Brain microvascular endothelial cell (primary cell): ENCODE results near the gene DNAI7.

Experiments
- DNase-seq: peaks from one replicate; pipeline ENCODE4 v3.0.0-alpha.2; 2020
- H3K27ac ChIP-seq: fragments of 250-450 bp; sonication (Bioruptor Pico); 2 replicates; pipeline ENCODE4 v1.5.1; 2020; ENCODE audit warnings: mild to moderate bottlenecking, moderate library complexity
- H3K27me3 ChIP-seq: fragments of 250-450 bp; sonication (Bioruptor Pico); replicated peaks from 2 replicates; pipeline ENCODE4 v1.5.1; 2020; ENCODE audit warnings: mild to moderate bottlenecking
- H3K36me3 ChIP-seq: fragments of 250-450 bp; sonication (Bioruptor Pico); replicated peaks from 2 replicates; pipeline ENCODE4 v1.5.1; 2020; ENCODE audit warnings: mild to moderate bottlenecking
- H3K4me3 ChIP-seq: 2 replicates; pipeline ENCODE4 v1.5.1; 2011; ENCODE audit warnings: low read depth, mild to moderate bottlenecking, control low read depth, low read length, moderate library complexity
- CTCF ChIP-seq: IDR thresholded peaks from 2 replicates; pipeline ENCODE4 v1.5.1; 2011; ENCODE audit warnings: low read depth, mild to moderate bottlenecking, moderate library complexity, low read length, control low read depth, inconsistent platforms; ENCODE audit errors: missing control alignments
- in situ Hi-C: cut with HindIII; loops from 2 replicates; pipeline ENCODE4 v1.10.0; 2017; ENCODE audit warnings: low sequenced_read_pairs, low pct_ligation_motif_present

Gene DNAI7

GRCh38 chr12:25135531-25136154 is 59.3 kb downstream of the DNAI7 start:
- H3K27me3 ChIP-seq, result no peaks in the 10 kb centered on the region
- TF ChIP-seq CTCF, result no peak
- H3K27ac ChIP-seq, result no peak overlapping the region
- no peak for DNase-seq
- in situ Hi-C loops, result loop anchor here (25.0 kb wide), 1 partner anchor 148 kb away; no protein-coding TSS in a partner anchor
- no peaks in the 10 kb centered on the region for H3K36me3 ChIP-seq
- H3K4me3 ChIP-seq, result no peak overlapping the region

- in situ Hi-C loops, result loop anchor here (25.0 kb wide), 1 partner anchor 144 kb away; no protein-coding TSS in a partner anchor
- Histone ChIP-seq H3K4me3 (no peak overlapping the region), H3K27me3 (no peaks in the 10 kb centered on the region), H3K27ac (no peak overlapping the region), H3K36me3 (no peaks in the 10 kb centered on the region)
- no peak for TF ChIP-seq CTCF
- no peak for DNase-seq
Measured at GRCh38 chr12:25131270-25131669, 63.7 kb downstream of the DNAI7 start.

- Histone ChIP-seq H3K27me3 (no peaks in the 10 kb centered on the region), H3K27ac (no peak overlapping the region), H3K4me3 (no peak overlapping the region), H3K36me3 (no peaks in the 10 kb centered on the region)
- peak; percentile 27 for DNase-seq
- in situ Hi-C loops, result loop anchor here (25.0 kb wide), 1 partner anchor 143 kb away; no protein-coding TSS in a partner anchor
- TF ChIP-seq CTCF, result peak; percentile 36
Measured at GRCh38 chr12:25130741-25131188, 64.2 kb downstream of the DNAI7 start.

- no peak for DNase-seq
- Histone ChIP-seq H3K4me3 (no peak overlapping the region), H3K27me3 (no peaks in the 10 kb centered on the region), H3K36me3 (no peaks in the 10 kb centered on the region), H3K27ac (no peak overlapping the region)
- no peak for TF ChIP-seq CTCF
- in situ Hi-C loops, result loop anchor here (25.0 kb wide), 1 partner anchor 139 kb away; no protein-coding TSS in a partner anchor
Measured at GRCh38 chr12:25126746-25127145, 68.2 kb downstream of the DNAI7 start.

- H3K27ac ChIP-seq, result no peak overlapping the region
- no peaks in the 10 kb centered on the region for H3K27me3 ChIP-seq
- in situ Hi-C loops, result loop anchor here (25.0 kb wide), 1 partner anchor 139 kb away; no protein-coding TSS in a partner anchor
- H3K36me3 ChIP-seq, result no peaks in the 10 kb centered on the region
- DNase-seq, result no peak
- no peak overlapping the region for H3K4me3 ChIP-seq
- no peak for TF ChIP-seq CTCF
Measured at GRCh38 chr12:25126101-25126500, 68.9 kb downstream of the DNAI7 start.
